Activated CD4-positive, alpha-beta memory T cell treated with anti-CD3 and anti-CD28 coated beads for 36 hours (primary cell): ENCODE measurements around the gene CPVL. TPM values are rescaled to one million over a fixed set of nuclear protein-coding genes. Genes with fewer than 3 reads are reported as not detected.
"Not testable (repeated sequence)": the region's sequence is repeated elsewhere in the genome, so short reads cannot be mapped to it uniquely, and the experiment has no call there.

Source experiments
- CTCF ChIA-PET: fragments of 350-600 bp; sonication (Branson Sonifier 250); formaldehyde crosslinking; loops from one replicate; lab custom pipeline; 2021; ENCODE audit warnings: antibody characterized with exemption, inconsistent platforms; lab: Charles Lee
- POLR2A ChIA-PET: fragments of 350-600 bp; sonication (Branson Sonifier 250); formaldehyde crosslinking; loops from one replicate; lab custom pipeline; 2021; ENCODE audit warnings: antibody characterized with exemption; lab: Charles Lee
- DNase-seq: peaks from one replicate; pipeline ENCODE4 v3.0.0-alpha.2; 2020
- H3K27ac Mint-ChIP-seq: one replicate; pipeline ENCODE4 v1.8.0; 2021; ENCODE audit warnings: mixed read lengths
- H3K27me3 Mint-ChIP-seq: one replicate; pipeline ENCODE4 v1.8.0; 2021; ENCODE audit warnings: mixed read lengths
- H3K36me3 Mint-ChIP-seq: one replicate; pipeline ENCODE4 v1.8.0; 2021; ENCODE audit warnings: mixed read lengths
- H3K4me1 Mint-ChIP-seq: one replicate; pipeline ENCODE4 v1.8.0; 2021; ENCODE audit warnings: low read depth, mixed read lengths
- H3K4me3 Mint-ChIP-seq: one replicate; pipeline ENCODE4 v1.8.0; 2021; ENCODE audit warnings: mild to moderate bottlenecking, mixed read lengths
- H3K9me3 Mint-ChIP-seq: one replicate; pipeline ENCODE4 v1.8.0; 2021; ENCODE audit warnings: mixed read lengths
- intact Hi-C: fragments of 100-400 bp; cut with micrococcal nuclease; formaldehyde crosslinking; loops from one replicate; pipeline ENCODE4 v1.15.1; 2023
- total RNA-seq, 2 experiments: library from RNA; stranded (reverse); gene quantifications; one replicate each; pipeline ENCODE4 v1.2.3, GENCODE V29; 2021

CPVL gene
- total RNA-seq, 2 experiments from 2014 or later = not detected

DNA sequence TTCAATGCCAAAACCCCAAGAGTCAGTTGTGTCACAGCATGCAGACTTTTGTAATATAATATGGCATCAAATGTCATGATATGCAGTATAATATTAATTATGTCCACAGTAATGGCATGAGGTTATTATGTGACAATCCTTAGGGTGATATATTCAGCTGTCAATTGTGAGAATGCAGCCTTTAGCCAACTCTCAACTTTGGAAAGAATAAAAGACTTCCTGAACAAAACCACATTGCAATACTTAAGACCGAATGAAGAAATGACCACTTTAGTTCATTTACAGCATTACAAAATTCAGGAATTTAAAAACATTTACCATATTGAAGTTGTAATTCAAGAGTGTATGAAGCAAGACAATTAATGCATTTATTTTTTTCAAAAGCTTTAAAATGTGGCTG is 45.4 kb downstream of the CPVL start:
- POLR2A ChIA-PET = no interaction called here
- Mint-ChIP-seq H3K4me3 (no peak overlapping the region), H3K27me3 (no peaks in the 10 kb centered on the region), H3K27ac (no peak overlapping the region), H3K9me3 (no peaks in the 10 kb centered on the region), H3K4me1 (peaks cover 4% of the 10 kb centered on the region), H3K36me3 (no peaks in the 10 kb centered on the region)
- CTCF ChIA-PET = interaction anchor here (0.6 to 10.2 kb wide), 6 partner anchors 12 to 367 kb away, joined by 3 to 150 read pairs (median 4); no protein-coding TSS in a partner anchor
- DNase-seq = no peak
- intact Hi-C loops = no loop called here

DNA sequence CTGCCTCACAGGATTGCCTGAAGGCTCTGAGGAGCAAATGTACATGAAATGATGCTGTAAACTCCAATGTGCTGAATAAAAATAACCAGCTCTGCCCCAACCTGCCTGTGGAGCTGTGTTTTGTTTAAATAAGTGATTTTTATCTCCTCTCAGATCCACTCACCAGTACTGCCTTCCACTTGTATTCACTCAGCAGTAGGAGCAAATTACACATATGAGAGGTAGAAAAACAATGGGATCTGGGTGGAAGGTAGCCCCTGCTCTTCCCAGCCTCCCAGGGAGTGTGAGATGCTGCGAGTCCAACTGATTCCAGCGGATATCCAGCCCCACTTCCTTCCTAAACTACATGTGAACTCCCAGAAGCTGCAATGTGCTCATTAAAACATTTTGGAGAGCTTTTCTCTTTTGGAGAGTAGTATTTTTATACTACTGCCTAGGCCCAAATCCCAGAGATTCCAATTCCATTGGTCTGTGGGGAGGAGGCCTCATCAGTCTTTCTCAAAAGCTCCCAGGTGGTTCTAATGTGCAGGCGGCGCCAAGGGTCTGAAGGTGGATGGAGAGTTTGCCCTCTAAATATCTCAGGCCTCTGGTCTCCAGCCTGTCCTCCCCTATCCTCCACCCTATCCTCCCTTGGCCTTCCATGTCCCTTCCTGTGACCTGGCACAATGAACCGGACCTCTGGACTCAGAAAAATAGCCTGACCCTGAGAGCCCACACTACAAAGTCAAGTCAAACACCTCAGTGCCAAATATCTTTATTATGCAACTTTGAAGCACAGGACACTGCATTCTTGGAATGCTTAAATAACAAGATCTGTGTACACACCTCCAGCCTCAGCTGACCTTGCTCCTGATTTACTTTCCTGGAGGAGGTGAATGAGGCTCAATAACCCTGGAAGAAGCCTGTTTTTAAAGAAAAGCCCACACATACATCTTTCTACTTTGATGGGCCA is 46.2 kb downstream of the CPVL start:
- H3K9me3 Mint-ChIP-seq = no peaks in the 10 kb centered on the region
- DNase-seq = no peak
- no peaks in the 10 kb centered on the region for H3K36me3 Mint-ChIP-seq
- H3K4me3 Mint-ChIP-seq = no peak overlapping the region
- CTCF ChIA-PET = interaction anchor here (5.0 to 10.2 kb wide), 2 partner anchors 143 to 175 kb away, joined by 22 to 150 read pairs; no protein-coding TSS in a partner anchor
- H3K27ac Mint-ChIP-seq = no peak overlapping the region
- peaks cover 4% of the 10 kb centered on the region for H3K4me1 Mint-ChIP-seq
- POLR2A ChIA-PET = no interaction called here
- no peaks in the 10 kb centered on the region for H3K27me3 Mint-ChIP-seq
- intact Hi-C loops = no loop called here

DNA sequence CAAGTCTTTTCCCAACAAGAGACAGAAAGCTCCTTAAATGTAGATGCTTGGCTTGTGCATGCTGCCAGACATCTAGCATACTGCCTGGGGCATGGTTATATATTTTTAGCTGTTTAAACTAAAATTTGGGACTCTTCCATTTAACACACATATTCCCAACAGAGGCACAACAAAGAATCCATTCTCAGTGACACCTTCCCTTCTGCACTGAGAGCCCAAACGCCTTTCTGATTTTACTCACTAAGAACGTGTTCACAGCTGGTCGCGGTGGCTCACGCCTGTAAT is 49.9 kb downstream of the CPVL start:
- peaks cover under 1% of the 10 kb centered on the region for H3K27me3 Mint-ChIP-seq
- no peaks in the 10 kb centered on the region for H3K36me3 Mint-ChIP-seq
- H3K9me3 Mint-ChIP-seq = no peaks in the 10 kb centered on the region
- ChIA-PET POLR2A (interaction anchor here (1.0 kb wide), 1 partner anchor 9 kb away, joined by 3 read pairs; no protein-coding TSS in a partner anchor), CTCF (interaction anchor here (1.1 to 10.2 kb wide), 2 partner anchors 10 to 171 kb away, joined by 3 to 150 read pairs; no protein-coding TSS in a partner anchor)
- peaks cover 5% of the 10 kb centered on the region for H3K4me1 Mint-ChIP-seq
- no peak for DNase-seq
- no peak overlapping the region for H3K27ac Mint-ChIP-seq
- H3K4me3 Mint-ChIP-seq = no peak overlapping the region
- intact Hi-C loops = no loop called here

DNA sequence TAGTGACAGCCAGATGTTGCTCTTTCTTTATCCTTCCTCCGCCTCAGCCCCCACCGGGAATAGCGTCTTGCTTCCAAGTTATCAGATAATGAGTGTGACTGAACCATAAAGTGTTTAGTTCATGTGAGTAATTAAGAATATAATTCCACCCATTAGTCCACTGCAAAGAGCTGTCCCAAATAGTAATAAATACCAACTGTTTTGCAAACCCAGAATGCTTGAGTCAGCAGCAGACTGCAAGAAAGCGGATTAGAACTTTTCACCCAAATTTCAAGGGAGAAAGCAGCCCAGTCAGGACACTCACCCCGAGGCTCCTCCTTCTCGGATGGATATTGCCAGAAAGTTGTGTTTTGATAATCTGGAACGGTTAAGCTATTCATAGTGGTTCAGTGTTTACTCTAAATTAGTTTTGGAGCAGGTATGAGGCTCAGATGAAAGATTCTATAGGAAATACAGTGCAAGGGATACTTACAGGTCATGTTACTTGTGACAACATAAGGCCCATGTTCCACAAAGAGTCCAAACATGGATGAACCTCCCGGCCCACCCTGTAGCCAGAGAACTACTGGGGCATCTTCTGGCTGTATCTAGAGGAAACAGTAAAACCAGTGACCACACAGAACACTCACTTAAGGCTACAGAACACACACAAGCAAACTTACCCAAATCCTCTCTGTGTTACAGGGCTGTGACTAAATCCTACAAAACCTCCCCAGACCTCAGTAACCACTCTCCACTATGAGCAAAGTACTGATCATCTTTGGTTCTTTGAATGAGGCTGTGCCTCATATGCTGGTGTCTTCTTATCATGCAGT is 50.5 kb downstream of the CPVL start:
- Mint-ChIP-seq H3K27ac (no peak overlapping the region), H3K9me3 (no peaks in the 10 kb centered on the region), H3K4me3 (no peak overlapping the region), H3K36me3 (no peaks in the 10 kb centered on the region), H3K4me1 (peaks cover 9% of the 10 kb centered on the region), H3K27me3 (peaks cover 1% of the 10 kb centered on the region)
- POLR2A ChIA-PET = interaction anchor here (1.0 kb wide), 1 partner anchor 9 kb away, joined by 3 read pairs; no protein-coding TSS in a partner anchor
- DNase-seq = no peak
- CTCF ChIA-PET = interaction anchor here (1.1 to 10.2 kb wide), 2 partner anchors 11 to 171 kb away, joined by 3 to 150 read pairs; no protein-coding TSS in a partner anchor
- intact Hi-C loops = no loop called here

DNA sequence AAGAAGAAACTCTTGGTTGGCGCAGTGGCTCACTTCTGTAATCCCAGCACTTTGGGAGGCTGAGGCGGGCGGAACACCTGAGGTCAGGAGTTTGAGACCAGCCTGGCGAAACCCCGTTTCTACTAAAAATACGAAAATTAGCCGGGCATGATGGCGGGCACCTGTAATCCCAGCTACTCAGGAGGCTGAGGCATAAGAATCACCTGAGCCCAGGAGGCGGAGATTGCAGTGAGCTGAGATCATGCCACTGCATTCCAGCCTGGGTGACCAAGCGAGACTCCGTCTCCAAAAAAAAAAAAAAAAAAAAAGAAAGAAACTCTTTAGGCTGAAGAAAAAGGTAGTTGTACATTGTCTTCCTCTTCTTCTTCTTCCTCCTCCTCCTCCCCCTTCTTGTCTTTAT is 53.2 kb downstream of the CPVL start:
- H3K27me3 Mint-ChIP-seq, H3K36me3 Mint-ChIP-seq, H3K4me3 Mint-ChIP-seq, H3K9me3 Mint-ChIP-seq, H3K27ac Mint-ChIP-seq, POLR2A ChIA-PET, DNase-seq: not testable (repeated sequence)
- CTCF ChIA-PET = interaction anchor here (10.2 kb wide), 1 partner anchor 168 kb away, joined by 150 read pairs; no protein-coding TSS in a partner anchor
- intact Hi-C loops = loop anchor here (5.0 kb wide), 1 partner anchor 136 kb away; the partner anchor contains the start of gene TRIL
- peaks cover 14% of the 10 kb centered on the region for H3K4me1 Mint-ChIP-seq

DNA sequence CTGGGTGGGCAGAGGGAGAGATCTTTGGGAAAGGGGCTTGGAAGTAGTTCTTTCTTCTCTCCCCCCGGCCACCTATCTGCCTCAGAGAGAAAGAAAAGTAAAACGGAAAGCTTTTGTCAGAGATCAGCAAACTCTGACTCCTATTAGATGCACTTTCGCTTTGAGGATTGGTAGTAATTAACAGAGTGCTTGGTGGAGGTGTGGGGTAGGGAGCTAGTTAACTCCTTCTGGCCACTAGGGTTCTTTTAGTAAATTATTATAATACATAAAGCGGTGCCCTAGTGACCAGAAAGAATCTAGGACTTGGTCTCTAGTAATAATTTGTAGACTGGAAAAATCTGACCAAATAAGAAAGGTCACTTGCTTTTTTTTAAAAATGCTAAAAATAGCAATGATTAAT is 54.6 kb downstream of the CPVL start:
- intact Hi-C loops = loop anchor here (5.0 kb wide), 1 partner anchor 134 kb away; the partner anchor contains the start of gene TRIL
- DNase-seq = peak; percentile 12

DNA sequence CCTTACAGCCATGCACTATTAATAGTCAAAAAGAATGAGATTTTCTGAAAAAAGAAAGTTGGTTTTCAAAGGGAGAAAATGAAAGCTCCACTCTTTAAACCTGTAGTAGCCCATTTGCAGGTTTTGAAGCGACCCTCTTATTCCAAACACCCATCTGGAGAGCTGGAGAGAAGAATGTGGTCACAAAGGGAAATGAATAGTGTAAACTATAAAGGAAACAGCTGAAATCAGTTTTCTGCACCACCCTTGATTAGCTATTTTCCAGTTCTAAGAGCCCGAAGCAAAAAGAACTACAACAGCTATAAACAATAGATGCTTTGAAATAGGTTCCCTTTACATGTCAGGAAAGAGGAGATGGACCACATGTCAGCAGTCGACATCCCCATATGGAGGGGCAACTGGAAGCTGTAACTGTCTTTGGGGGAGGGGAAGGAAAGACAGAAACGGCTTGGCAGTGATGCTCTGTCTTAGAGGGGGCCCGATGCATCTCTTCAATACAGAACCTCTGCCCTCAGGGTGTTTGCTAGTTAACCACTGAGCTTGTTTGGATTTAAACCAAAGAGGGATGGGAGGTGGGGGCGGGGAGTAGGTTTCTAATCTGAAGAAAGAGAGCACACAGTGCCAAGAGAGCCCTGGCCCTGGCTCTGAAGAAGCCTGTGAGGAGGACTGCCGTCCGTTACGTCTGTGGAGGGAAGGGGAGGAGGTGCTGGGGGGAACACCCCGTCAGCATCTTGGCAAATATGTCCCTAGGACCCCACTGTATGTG is 55.3 kb downstream of the CPVL start:
- ChIA-PET POLR2A (interaction anchor here (0.7 kb wide), 1 partner anchor 56 kb away, joined by 3 read pairs; no protein-coding TSS in a partner anchor), CTCF (interaction anchor here (0.8 to 2.3 kb wide), 10 partner anchors 10 to 169 kb away, joined by 3 to 11 read pairs (median 6); no protein-coding TSS in a partner anchor)
- intact Hi-C loops = loop anchor here (5.0 kb wide), 1 partner anchor 134 kb away; the partner anchor contains the start of gene TRIL
- Mint-ChIP-seq H3K9me3 (no peaks in the 10 kb centered on the region), H3K4me1 (peaks cover 14% of the 10 kb centered on the region), H3K27ac (peak overlapping the region; percentile 75), H3K36me3 (no peaks in the 10 kb centered on the region), H3K4me3 (peak overlapping the region; percentile 75), H3K27me3 (peaks cover 5% of the 10 kb centered on the region)
- peak; percentile 18 for DNase-seq

More for the DNA sequence above, 54.6 kb downstream of the CPVL start:
- CTCF ChIA-PET = interaction anchor here (1.0 to 2.3 kb wide), 8 partner anchors 11 to 169 kb away, joined by 3 to 11 read pairs (median 6); no protein-coding TSS in a partner anchor
- H3K9me3 Mint-ChIP-seq = no peaks in the 10 kb centered on the region
- peaks cover 2% of the 10 kb centered on the region for H3K27me3 Mint-ChIP-seq
- H3K4me3 Mint-ChIP-seq = peak overlapping the region; percentile 75
- peak overlapping the region; percentile 75 for H3K27ac Mint-ChIP-seq
- POLR2A ChIA-PET = interaction anchor here (0.7 kb wide), 1 partner anchor 57 kb away, joined by 3 read pairs; no protein-coding TSS in a partner anchor
- H3K4me1 Mint-ChIP-seq = peaks cover 14% of the 10 kb centered on the region
- no peaks in the 10 kb centered on the region for H3K36me3 Mint-ChIP-seq

DNA sequence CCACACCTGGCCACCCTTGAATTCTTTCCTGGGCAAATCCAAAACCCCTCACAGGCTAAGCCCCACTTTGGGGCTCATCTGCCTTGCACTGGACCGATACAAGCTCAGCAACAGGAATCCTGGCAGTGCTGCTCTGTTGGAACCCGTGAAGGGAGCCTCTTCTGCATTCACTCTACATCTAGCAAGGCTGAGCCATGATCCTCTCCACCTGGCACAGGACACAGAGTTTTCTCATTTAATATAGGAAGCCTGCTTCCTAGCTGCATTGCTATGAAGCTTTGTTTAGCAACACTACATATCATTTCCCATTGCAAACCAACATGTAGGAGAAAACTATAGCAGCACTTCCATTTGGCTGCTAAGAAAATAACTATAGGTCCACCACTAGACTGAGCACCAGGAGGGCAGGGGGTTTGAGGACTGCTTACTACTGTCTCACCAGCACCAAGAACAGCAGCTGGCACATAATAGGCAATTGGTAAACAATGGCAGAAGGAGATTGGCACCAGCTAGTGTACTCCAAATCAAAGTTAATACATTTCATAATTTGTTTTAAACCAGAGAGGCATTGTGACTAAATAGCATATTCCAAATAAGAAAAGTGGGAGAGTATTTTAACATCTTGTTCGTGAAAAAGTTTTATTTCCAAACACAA is 56.1 kb downstream of the CPVL start:
- Mint-ChIP-seq H3K27ac (no peak overlapping the region), H3K4me1 (peaks cover 14% of the 10 kb centered on the region), H3K27me3 (peaks cover 7% of the 10 kb centered on the region), H3K36me3 (no peaks in the 10 kb centered on the region), H3K9me3 (no peaks in the 10 kb centered on the region), H3K4me3 (no peak overlapping the region)
- DNase-seq = no peak
- intact Hi-C loops = loop anchor here (5.0 kb wide), 1 partner anchor 133 kb away; the partner anchor contains the start of gene TRIL
- POLR2A ChIA-PET = no interaction called here
- CTCF ChIA-PET = interaction anchor here (0.8 to 2.3 kb wide), 6 partner anchors 13 to 168 kb away, joined by 3 to 11 read pairs (median 4); no protein-coding TSS in a partner anchor

DNA sequence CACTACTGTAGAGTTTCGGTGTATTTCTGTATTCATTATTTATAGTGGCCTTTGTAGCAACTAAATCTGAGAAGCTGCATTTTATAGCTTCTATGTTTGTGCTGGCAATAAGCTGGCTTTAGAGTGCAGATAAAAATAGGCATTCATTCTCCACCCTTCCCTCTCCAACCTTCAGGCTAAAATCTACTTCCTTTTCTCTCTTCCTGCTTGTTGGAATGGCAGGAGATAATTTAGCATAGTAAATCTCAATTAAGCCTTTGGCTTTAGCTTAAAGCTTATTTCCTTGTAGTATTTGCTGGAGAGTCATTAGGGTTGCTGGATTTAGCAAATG is 58.5 kb downstream of the CPVL start:
- Mint-ChIP-seq H3K9me3 (no peaks in the 10 kb centered on the region), H3K4me1 (peaks cover 14% of the 10 kb centered on the region), H3K4me3 (no peak overlapping the region), H3K27ac (no peak overlapping the region), H3K27me3 (peaks cover 7% of the 10 kb centered on the region), H3K36me3 (no peaks in the 10 kb centered on the region)
- DNase-seq = no peak
- intact Hi-C loops = loop anchor here (5.0 kb wide), 1 partner anchor 51 kb away; no protein-coding TSS in a partner anchor
- CTCF ChIA-PET = interaction anchor here (1.3 to 1.7 kb wide), 3 partner anchors 19 to 167 kb away, joined by 3 read pairs; no protein-coding TSS in a partner anchor
- POLR2A ChIA-PET = interaction anchor here (1.3 kb wide), 1 partner anchor 8 kb away, joined by 3 read pairs; no protein-coding TSS in a partner anchor

DNA sequence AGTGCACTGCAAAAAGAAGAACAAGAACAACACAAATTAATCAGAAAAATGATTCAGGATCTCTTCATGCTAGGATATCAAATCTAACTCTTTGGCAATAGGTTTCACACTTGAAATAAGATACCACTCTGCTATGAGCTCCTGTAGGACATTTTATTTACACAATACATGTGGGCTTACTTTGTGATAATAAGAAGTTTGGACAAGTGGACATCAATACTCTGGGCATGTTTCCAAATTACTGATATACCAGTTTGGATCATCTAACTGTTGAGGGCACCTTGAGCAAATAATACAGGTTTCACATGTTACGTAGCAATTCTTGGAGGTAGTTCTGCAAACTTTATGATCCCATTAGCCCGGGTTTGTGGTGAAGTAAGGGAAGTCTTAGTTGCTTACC is 59.8 kb downstream of the CPVL start:
- no peak for DNase-seq
- intact Hi-C loops = loop anchor here (5.0 kb wide), 1 partner anchor 49 kb away; no protein-coding TSS in a partner anchor
- no peaks in the 10 kb centered on the region for H3K36me3 Mint-ChIP-seq
- H3K4me3 Mint-ChIP-seq = no peak overlapping the region
- peaks cover 7% of the 10 kb centered on the region for H3K27me3 Mint-ChIP-seq
- ChIA-PET CTCF (interaction anchor here (1.4 to 1.7 kb wide), 2 partner anchors 20 to 164 kb away, joined by 3 read pairs; no protein-coding TSS in a partner anchor), POLR2A (interaction anchor here (1.3 kb wide), 1 partner anchor 10 kb away, joined by 3 read pairs; no protein-coding TSS in a partner anchor)
- no peaks in the 10 kb centered on the region for H3K9me3 Mint-ChIP-seq
- peaks cover 11% of the 10 kb centered on the region for H3K4me1 Mint-ChIP-seq
- H3K27ac Mint-ChIP-seq = no peak overlapping the region
